Choroid plexus epithelial cell (primary cell): ENCODE measurements around the gene FBLN5.

Experiments used
- DNase-seq: peaks from one replicate; pipeline ENCODE4 v3.0.0-alpha.2; 2010; ENCODE audit warnings: low read depth
- H3K4me3 ChIP-seq: 2 replicates; pipeline ENCODE4 v1.5.1; 2011; ENCODE audit warnings: low read depth, mild to moderate bottlenecking, control low read depth, low read length, moderate library complexity
- CTCF ChIP-seq: conservative IDR thresholded peaks from 2 replicates; pipeline ENCODE4 v1.5.1; 2011; ENCODE audit warnings: low read depth, mild to moderate bottlenecking, control low read depth, inconsistent platforms, low read length, moderate library complexity

FBLN5 gene

DNA sequence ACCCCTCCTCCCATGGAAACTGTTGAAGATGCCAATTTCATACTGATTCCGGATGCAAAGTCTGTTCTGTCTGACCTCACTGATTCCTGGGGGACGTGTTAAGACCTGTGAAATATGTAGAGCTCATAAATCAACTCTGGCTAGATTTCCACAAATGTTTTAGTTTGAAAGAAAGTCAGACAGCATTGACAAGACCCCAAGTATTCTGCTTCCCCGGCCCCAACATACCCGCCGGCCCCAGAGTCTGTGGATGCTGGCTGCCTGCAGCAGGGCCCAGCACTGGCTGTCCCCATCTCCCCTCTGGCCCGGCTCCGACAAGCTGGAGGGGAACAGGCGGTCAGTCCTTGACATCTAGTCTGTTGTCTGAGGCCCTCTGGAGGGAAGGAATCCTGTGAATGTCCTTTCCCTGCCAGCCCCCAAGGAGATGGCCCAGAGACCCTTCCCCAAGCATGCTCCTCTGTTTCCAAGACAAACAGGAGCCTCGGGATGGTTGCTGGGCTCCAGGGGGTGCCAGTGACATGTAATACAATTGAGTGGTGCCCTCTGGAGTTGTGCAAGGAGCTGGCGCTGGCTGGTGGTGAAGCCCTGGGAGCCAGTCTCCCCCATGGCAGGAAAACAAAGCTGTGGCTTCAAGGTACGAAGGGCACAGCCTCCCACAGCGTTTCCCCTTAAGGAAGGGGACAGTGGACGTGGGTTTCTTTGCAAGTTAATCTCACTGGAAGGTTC lies 22.3 kb downstream of the FBLN5 start:
- TF ChIP-seq CTCF, result peak; percentile 7
- DNase-seq, result peak; percentile 54
- no peak overlapping the region for H3K4me3 ChIP-seq

GRCh38 chr14:91920526-91920925 lies 27.0 kb downstream of the FBLN5 start:
- no peak for TF ChIP-seq CTCF
- no peak for DNase-seq
- no peak overlapping the region for H3K4me3 ChIP-seq

- peak; percentile 76 for DNase-seq
- no peak for TF ChIP-seq CTCF
- H3K4me3 ChIP-seq, result no peak overlapping the region
These were observed 27.7 kb downstream of the FBLN5 start for GRCh38 chr14:91919814-91920213.

DNA sequence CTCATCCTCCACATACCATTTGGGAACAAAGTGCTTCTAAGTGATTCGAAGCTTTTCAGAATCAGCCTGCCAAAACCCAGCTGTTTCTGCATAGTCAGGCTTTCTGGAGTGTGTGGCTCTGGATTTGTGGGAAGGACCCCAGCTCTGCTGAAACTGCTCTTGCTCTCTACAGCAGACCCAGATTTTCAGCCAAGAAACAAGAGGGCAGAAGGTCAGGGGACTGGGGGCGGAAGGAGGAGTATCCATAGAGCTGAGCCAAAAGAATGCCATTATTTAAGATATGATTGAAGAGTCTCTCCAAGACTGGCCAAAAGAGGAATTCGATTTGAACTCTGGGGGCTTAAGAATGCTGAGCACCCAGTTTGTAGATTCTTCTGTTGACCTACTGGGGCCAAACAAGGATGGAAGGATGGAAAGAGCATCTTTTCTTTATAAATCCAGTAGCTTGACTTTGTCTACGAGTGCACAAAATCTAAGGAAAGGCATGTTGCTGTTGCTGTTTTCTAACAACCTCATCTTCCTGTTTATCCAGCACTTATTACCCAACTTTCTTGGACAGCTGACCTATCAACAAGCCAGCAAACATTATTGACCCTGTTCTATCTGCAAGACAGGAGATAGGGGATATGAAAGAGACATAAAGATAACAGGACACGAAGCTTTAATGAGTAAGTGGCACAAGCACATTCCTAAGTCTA lies 29.2 kb downstream of the FBLN5 start:
- peak; percentile 52 for DNase-seq
- TF ChIP-seq CTCF, result no peak
- H3K4me3 ChIP-seq, result no peak overlapping the region

DNA sequence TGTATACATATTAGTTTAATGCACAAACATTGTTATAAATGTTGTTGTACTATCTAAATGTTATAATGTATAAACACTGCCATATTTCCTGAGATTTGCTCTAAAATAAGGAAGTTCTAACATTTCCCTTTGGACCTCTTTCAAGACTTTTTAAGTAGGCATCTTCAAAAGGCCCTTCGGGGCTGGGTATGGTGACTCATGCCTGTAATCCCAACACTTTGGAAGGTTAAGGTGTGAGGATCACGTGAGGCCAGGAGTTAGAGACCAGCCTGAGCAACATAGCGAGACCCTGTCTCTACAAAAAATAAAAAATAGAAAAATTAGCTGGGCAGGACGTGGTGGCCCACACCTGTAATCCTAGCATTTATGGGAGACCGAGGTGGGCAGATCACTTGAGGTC lies 35.5 kb downstream of the FBLN5 start:
- TF ChIP-seq CTCF, result no peak
- no peak for DNase-seq
- H3K4me3 ChIP-seq, result no peak overlapping the region

GRCh38 chr14:91911474-91912032 lies 35.9 kb downstream of the FBLN5 start:
- peak; percentile 74 for DNase-seq
- no peak overlapping the region for H3K4me3 ChIP-seq
- TF ChIP-seq CTCF, result peak; percentile 81
